NCI-H2081 treated with DMSO at 0.1 percent for 48 hours (cell line): ENCODE results near the gene APOO.
"Not testable (repeated sequence)": the region's sequence is repeated elsewhere in the genome, so short reads cannot be mapped to it uniquely, and the experiment has no call there.

Experiments used
- DNase-seq: peaks from one replicate; lab custom pipeline; 2025; lab: John Stamatoyannopoulos, UW

Gene APOO

GRCh38 chrX:23902419-23902818, 5.3 kb downstream of the APOO start:
- peak; percentile 2 for DNase-seq

DNA sequence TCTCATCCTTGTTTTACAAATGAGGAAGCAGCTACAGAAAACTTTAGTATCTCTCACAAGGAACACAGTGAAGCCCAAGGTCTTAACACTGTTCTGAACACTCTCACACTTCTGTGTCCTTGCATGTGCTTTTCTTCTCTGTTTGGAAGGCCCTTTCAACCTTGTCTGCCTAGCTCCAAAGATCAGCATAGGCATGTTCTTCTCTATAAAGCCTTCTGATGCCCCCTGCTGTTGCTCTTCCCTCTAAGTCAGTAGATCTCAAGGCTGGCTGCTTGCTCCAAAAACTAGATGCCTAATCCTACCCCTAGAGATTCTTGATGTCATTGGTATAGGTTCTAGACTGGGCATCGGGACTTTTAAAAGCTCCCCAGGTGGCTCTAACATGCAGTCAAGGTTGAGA, 5.9 kb downstream of the APOO start:
- DNase-seq: no peak

GRCh38 chrX:23901060-23901459, 6.7 kb downstream of the APOO start:
- no peak for DNase-seq

DNA sequence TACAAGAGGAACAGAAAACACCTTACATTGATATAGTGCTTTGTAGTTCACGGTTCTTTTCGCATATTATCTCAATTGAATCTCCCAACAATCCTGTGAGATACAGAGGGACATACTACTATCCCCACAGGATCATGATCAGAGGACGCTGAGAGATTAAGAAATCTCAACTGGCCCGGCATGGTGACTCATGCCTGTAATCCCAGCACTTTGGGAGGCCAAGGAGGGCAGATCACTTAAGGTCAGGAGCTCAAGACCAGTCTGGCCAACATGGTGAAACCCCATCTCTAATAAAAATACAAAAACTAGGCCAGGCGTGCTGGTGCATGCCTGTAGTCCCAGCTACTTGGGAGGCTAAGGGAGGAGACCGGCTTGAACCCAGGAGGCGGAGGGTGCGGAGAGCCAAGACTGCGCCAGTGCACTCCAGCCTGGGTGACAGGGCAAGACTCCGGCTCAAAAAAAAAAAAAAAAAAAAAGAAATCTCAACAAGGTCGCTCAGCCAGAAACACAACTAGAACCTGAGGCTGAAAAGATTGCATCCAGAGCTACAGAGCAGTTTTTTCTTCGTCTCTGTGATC, 7.4 kb downstream of the APOO start:
- no peak for DNase-seq

DNA sequence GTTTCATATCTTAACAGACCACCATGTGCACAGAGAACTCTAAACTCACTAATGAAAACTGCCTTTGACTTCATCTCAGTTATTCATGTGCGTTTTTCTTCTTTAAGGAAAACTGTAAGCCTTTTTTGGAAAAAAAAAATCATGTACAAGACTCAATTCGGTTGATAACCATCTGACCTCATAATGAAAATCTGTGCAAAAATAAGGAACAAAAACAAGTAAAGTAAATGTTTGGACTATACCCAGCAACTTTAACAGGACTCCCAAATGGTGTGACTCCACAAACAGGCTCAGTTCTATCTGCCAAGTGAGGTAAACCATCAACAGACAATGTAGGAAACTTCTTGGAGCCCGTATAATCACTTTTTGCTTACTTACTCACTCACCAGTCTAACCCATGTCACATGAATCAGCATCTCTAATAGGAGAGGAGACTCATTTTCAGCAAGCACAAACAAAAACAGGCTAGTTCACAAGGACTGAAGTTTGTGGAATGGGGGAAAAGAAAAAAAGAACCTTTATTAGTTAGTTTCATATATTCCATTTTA, 9.3 kb downstream of the APOO start:
- no peak for DNase-seq

DNA sequence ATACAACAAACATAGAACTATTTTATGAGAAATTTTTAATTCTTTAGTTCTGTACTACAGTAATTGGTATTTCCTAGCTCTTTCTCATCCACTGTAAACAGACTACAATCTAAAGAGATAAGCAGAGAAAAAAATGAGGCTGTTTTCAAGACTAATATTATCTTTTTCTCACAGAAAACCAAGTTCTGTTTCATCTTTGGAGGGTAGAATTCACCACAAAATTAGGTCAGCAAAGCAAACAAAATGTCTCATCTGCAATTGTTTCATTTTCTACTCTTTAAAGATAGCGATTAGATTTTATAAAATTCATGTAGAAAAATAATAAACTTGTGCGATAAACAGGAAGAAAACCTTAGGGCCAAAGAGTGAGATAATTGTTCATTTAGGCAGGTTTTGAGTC, 10.8 kb downstream of the APOO start:
- no peak for DNase-seq

DNA sequence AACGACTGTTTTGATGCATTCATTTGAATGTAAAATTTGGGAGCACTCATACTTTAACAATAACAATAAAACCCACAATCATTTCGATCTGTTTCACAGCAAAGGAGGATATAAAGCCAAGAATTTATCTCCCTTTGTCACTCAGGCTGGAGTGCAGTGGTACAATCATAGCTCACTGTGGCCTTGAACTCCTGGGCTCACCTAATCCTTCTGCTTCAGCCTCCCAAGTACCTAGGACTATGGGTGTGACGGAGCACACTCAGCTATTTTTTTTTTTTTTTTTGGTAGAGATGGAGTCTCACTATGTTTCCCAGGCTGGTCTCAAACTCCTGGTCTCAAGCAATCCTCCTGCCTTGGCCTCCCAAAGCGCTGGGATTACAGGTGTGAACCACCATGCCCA, 11.2 kb downstream of the APOO start:
- not testable (repeated sequence) for DNase-seq

DNA sequence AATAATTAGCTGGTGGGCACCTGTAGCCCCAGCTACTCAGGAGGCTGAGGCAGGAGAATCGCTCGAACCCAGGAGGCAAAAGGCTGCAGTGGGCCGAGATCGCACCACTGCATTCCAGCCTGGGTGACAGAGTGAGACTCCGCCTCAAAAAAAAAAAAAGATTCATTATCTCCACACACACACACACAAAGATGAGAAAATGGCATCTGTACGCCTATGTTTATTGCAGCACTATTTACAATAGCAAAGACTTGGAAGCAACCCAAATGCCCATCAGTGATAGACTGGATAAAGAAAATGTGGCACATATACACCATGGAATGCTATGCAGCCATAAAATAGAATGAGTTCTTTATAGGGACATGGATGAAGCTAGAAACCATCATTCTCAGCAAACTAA, 12.7 kb downstream of the APOO start:
- DNase-seq: not testable (repeated sequence)

GRCh38 chrX:23890933-23891332, 16.8 kb downstream of the APOO start:
- no peak for DNase-seq

DNA sequence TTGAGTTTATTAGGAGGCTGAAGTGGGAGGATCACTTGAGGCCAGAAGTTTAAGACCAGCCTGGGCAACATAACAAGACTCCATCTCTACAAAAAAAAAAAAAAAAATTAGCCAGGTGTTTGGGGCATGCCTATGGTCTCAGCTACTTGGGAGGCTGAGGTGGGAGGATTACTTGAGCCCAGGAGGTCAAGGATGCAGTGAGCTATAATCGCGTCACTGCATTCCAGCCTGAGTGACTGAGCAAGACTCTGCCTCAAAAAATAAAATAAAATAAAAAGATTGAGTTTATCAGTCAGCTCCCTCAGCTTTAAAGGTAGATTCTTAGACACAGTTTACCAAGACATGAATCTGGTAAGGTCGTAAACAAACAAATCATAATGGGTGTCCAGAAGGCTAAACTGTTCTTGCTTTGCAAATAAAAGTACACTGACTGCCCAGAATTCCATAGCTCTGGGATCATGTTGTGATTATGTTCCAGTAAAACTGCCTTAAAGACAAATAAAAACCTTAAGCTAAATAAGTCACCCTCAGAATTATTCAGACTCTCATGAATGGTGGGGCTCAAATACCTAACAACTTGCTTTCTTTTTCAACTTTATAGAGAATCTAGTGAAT, 18.7 kb downstream of the APOO start:
- DNase-seq: no peak

DNA sequence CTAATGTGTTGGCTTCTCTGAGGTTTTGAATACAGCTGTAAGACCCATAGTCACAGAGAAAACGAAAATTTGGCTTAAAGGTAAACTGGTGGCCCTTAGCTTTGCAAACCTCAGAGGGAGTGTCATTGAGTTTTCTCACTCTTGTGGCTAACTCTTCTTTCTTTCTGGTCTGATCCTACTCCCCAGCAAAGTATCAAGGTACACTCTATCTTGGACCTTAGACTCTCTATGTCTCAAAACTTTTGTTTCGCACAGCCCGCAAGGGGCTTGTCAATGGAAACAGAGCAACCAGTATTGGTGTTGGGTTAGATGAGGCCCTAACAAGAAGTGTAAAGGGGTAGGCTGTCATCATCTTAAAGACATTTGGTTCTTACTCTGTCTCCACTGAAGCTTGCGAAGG, 19.8 kb downstream of the APOO start:
- no peak for DNase-seq

DNA sequence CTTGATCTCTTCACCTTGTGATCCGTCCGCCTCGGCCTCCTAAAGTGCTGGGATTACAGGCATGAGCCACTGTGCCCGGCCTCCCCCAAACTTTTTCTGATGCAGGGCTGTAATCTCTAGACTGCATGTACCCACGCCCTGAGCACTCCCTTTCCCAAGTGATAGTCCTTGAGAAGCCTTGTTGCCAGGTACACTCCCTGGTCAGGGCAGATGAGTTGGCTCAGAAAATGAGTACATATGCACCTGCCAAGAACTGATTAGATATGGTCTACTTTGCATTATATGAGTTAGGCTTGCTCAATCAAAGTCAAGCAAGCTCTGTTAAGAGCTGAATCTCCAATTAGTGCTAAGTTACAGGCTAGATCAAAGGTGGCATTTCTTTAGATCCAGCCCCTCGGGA, 20.3 kb downstream of the APOO start:
- no peak for DNase-seq

GRCh38 chrX:23885803-23886202, 21.9 kb downstream of the APOO start:
- no peak for DNase-seq

GRCh38 chrX:23884427-23885024, 23.2 kb downstream of the APOO start:
- no peak for DNase-seq

- DNase-seq: no peak
These were observed 23.9 kb downstream of the APOO start for GRCh38 chrX:23883737-23884354.

DNA sequence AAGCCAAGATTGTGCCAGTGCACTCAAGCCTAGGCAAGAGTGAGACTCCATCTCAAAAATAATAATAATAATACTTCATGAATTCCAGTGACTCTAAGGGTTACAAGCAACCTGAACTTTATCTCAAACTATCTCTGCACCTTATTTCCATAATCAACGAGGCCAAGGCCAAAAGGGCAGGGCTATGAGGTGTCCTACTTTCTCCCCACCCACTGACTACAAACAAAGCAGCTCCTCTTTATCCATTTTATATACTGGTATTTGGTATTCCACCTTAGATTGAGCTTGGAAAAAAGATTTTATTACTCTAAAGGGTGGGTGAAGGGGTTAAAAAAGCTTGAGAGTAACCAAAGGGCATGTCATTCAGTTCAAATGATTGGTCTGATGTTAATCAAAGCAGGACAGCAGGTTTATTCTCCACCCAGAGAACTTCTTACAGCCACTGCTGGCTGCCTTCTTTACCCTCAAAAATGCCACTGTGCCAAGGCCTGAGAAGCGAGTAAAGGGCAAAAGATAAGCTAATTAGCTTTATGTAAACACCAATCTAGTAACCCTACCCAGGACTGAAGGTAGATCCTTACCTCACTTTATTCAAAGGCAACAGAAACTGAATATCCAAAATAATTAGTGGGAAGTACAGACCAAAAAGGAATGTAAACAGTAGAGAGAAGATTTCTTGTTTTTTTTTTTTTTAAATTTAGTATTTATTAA, 28.2 kb downstream of the APOO start:
- DNase-seq: no peak

- DNase-seq: no peak
These were observed 35.7 kb downstream of the APOO start for GRCh38 chrX:23871905-23872546.

- DNase-seq: no peak
These were observed 37.7 kb downstream of the APOO start for GRCh38 chrX:23870041-23870440.

DNA sequence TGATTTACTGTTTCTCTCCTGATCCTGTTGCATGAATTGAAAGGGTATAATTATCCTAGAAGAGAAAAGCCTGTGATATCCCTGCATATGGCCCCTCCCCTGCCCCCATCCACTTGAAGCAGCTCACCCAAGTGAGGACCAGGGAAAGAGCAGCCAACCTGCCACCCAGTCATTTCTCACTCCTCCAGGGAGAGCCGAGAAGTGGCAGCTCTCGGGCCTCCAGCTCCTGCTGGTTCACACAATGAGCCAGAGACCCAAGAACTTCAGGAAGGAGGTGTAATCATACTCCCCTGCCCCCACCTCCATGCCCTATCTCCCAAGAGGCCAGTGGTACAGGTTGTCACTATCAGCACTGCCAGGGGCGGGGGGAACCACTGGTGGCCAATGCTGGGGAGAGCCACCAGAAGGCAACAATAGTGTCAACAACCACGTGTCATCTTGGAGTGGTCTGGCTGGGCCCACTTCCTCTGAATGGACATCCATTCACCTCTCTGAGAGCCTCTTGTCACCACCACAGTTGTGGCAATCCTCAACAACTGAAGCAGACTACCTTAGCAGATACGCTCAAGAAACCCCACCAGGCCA, 42.9 kb downstream of the APOO start:
- no peak for DNase-seq

GRCh38 chrX:23861952-23862351, 45.8 kb downstream of the APOO start:
- not testable (repeated sequence) for DNase-seq

DNA sequence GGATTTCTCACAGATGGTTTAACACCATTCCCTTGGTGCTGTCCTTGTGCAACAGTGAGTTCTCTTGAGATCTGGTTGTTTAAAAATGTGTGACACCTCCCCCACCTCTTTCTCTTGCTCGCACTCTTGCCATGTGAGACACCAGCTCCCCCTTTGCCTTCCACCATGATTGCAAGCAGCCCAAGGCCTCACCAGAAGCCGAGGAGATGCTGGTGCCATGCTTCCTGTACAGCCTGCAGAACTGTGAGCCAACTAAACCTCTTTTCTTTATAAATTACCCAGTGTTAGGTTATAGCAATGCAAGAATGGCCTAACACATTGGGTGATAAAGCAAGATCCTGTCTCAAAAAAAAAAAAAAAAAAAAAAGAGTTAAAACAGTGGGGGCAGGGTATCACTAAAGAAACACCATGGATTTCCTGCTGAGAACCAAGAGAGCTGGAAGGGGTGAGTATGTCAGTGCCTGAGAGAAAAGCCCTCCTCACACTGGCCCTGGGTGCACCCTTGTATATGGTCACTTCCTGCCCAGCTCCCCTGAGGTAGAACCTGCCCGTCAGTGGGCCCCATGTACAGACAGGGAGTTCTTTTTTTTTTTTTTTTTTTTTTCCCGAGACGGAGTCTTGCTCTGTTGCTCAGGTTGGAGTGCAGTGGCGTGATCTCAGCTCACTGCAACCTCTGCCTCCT, 46.4 kb downstream of the APOO start:
- DNase-seq: no peak
